ENCODE measurements around the gene PRDM16. TPM values are rescaled to one million over a fixed set of nuclear protein-coding genes. Genes with fewer than 3 reads are reported as not detected.
A peak's percentile ranks its signal among the peaks of the same experiment; 100 is the strongest.

Gene PRDM16
- total and polyA plus RNA-seq, 2 of the 13 experiments (the other 11 are each of a cell fraction or from before 2014, with no cell fraction given) = 0.15 to 0.81 TPM

- Histone ChIP-seq H3K27ac (ENCODE audit: extremely low read length, insufficient read depth, low read length) (no peak overlapping the region), H3K79me2 (ENCODE audit: insufficient read depth, low read length) (no peaks in the 10 kb centered on the region), H2AFZ (ENCODE audit: low read length) (no peak overlapping the region), H3K9me3 (ENCODE audit: low read length) (no peaks in the 10 kb centered on the region), H3K27me3 (ENCODE audit: control insufficient read depth in 1 of 2, insufficient read depth in 2 of 2, low read length in 2 of 2) (no peaks in the 10 kb centered on the region), H3K9ac (ENCODE audit: insufficient read depth, low read depth, low read length) (no peak overlapping the region), H3K4me2 (ENCODE audit: low read depth, low read length) (no peak overlapping the region; the same call in 1 of the 2 replicates), H3K4me3 (replicated peaks in 1 of 3; ENCODE audit: insufficient read depth in 1 of 3, low read depth in 2 of 3, low read length in 3 of 3) (no peak overlapping the region), H3K36me3 (replicated peaks in 1 of 2; ENCODE audit: control insufficient read depth in 1 of 2, insufficient read depth in 2 of 2, low read length in 2 of 2) (no peaks in the 10 kb centered on the region), H3K4me1 (ENCODE audit: insufficient read depth, low read length) (peaks cover 76% of the 10 kb centered on the region), H4K20me1 (ENCODE audit: insufficient read depth, low read length) (no peaks in the 10 kb centered on the region)
- ATAC-seq (no peak), DNase-seq (ENCODE audit: low spot score) (no peak), FAIRE-seq (no peak)
- POLR2A ChIA-PET = no interaction called here
- no TSS peak for BruUV-seq (replicated peaks)
- intact Hi-C loops (cut with micrococcal nuclease; ENCODE audit: unreplicated experiment) (no loop called here), in situ Hi-C loops (cut with HindIII; ENCODE audit: extremely low pct_ligation_motif_present, low pct_unique_long_range_greater_than_20kb) (loop anchor here (25.0 kb wide), 1 partner anchor 228 kb away; the partner anchor contains the start of gene PRDM16)
- TF ChIP-seq ZFP91 (CRISPR knock-in tag; IDR thresholded peaks at IDR 0.05; ENCODE audit: borderline replicate concordance) (no peak), KAT8 (CRISPR knock-in tag; IDR thresholded peaks at IDR 0.05) (no peak), TBL1XR1 (IDR thresholded peaks at IDR 0.05; ENCODE audit: borderline replicate concordance, low read length, partially characterized antibody) (no peak), ZBTB20 (CRISPR knock-in tag; IDR thresholded peaks at IDR 0.05; ENCODE audit: borderline replicate concordance, low read depth) (no peak), ZNF180 (CRISPR knock-in tag; IDR thresholded peaks at IDR 0.05; ENCODE audit: borderline replicate concordance, low read depth) (no peak)
- CTCF ChIA-PET (ENCODE audit: low intra/inter-chr PET ratio, low total read pairs) = no interaction called here
- WGBS (ENCODE audit: low lambda C conversion rate) = 89% methylated on average over 16 of the region's 17 CpGs
Measured at GRCh38 chr1:3290438-3290837, 221.4 kb downstream of the PRDM16 start.

GRCh38 chr1:3290915-3291314 lies 221.9 kb downstream of the PRDM16 start:
- H3K4me1 ChIP-seq (ENCODE audit: insufficient read depth, low read length) = peaks cover 80% of the 10 kb centered on the region
- ATAC-seq (no peak), FAIRE-seq (no peak), DNase-seq (ENCODE audit: low spot score) (no peak)
- H3K4me2 ChIP-seq (ENCODE audit: low read depth, low read length) = peak overlapping the region; percentile 90; the same call in 1 of the 2 replicates
- H3K79me2 ChIP-seq (ENCODE audit: insufficient read depth, low read length) = no peaks in the 10 kb centered on the region
- ChIA-PET POLR2A (no interaction called here), CTCF (ENCODE audit: low intra/inter-chr PET ratio, low total read pairs) (no interaction called here)
- WGBS (ENCODE audit: low lambda C conversion rate) = 93% methylated on average over 6 of the region's 15 CpGs
- H4K20me1 ChIP-seq (ENCODE audit: insufficient read depth, low read length) = no peaks in the 10 kb centered on the region
- H3K27ac ChIP-seq (ENCODE audit: extremely low read length, insufficient read depth, low read length) = no peak overlapping the region
- H3K9ac ChIP-seq (ENCODE audit: insufficient read depth, low read depth, low read length) = no peak overlapping the region
- in situ Hi-C loops (cut with HindIII; ENCODE audit: extremely low pct_ligation_motif_present, low pct_unique_long_range_greater_than_20kb) = loop anchor here (25.0 kb wide), 1 partner anchor 229 kb away; the partner anchor contains the start of gene PRDM16
- H2AFZ ChIP-seq (ENCODE audit: low read length) = no peak overlapping the region
- H3K27me3 ChIP-seq (ENCODE audit: control insufficient read depth in 1 of 2, insufficient read depth in 2 of 2, low read length in 2 of 2) = no peaks in the 10 kb centered on the region
- H3K36me3 ChIP-seq (replicated peaks in 1 of 2; ENCODE audit: control insufficient read depth in 1 of 2, insufficient read depth in 2 of 2, low read length in 2 of 2) = no peaks in the 10 kb centered on the region
- H3K9me3 ChIP-seq (ENCODE audit: low read length) = no peaks in the 10 kb centered on the region
- no peak overlapping the region; a peak in 1 of 6 replicates for H3K4me3 ChIP-seq (replicated peaks in 1 of 3; ENCODE audit: insufficient read depth in 1 of 3, low read depth in 2 of 3, low read length in 3 of 3)
- no TSS peak for BruUV-seq (replicated peaks)
- intact Hi-C loops (cut with micrococcal nuclease; ENCODE audit: unreplicated experiment) = no loop called here
- TF ChIP-seq PTBP1 (IDR thresholded peaks at IDR 0.05; ENCODE audit: low read depth, low read length, poor library complexity, severe bottlenecking) (no peak), PAF1 (CRISPR knock-in tag; IDR thresholded peaks at IDR 0.05) (no peak), SP4 (CRISPR knock-in tag; IDR thresholded peaks at IDR 0.05) (no peak), ZNF354B (CRISPR knock-in tag; IDR thresholded peaks at IDR 0.05) (no peak), ZNF550 (CRISPR knock-in tag; IDR thresholded peaks at IDR 0.05; ENCODE audit: borderline replicate concordance) (no peak), TGIF2 (CRISPR knock-in tag; IDR thresholded peaks at IDR 0.05) (no peak), MAX (IDR thresholded peaks at IDR 0.05) (no peak), ZHX1 (CRISPR knock-in tag; IDR thresholded peaks at IDR 0.05; ENCODE audit: low read depth) (no peak), KDM3A (CRISPR knock-in tag; IDR thresholded peaks at IDR 0.05; ENCODE audit: low read depth) (no peak)
